ENCODE results near the gene LRMDA. TPM values are rescaled to one million over a fixed set of nuclear protein-coding genes. Genes with fewer than 3 reads are reported as not detected.

The LRMDA gene
- total RNA-seq, 1 experiment from 2014 or later, result not detected

- POLR2A ChIA-PET (ENCODE audit: low non-redundant PET), result no interaction called here
- CTCF ChIA-PET, result interaction anchor here (0.6 kb wide), 1 partner anchor 268 kb away, joined by 3 read pairs; no protein-coding TSS in a partner anchor
- DNase-seq (ENCODE audit: low spot score), result no peak
- TF ChIP-seq, protein P1, sequence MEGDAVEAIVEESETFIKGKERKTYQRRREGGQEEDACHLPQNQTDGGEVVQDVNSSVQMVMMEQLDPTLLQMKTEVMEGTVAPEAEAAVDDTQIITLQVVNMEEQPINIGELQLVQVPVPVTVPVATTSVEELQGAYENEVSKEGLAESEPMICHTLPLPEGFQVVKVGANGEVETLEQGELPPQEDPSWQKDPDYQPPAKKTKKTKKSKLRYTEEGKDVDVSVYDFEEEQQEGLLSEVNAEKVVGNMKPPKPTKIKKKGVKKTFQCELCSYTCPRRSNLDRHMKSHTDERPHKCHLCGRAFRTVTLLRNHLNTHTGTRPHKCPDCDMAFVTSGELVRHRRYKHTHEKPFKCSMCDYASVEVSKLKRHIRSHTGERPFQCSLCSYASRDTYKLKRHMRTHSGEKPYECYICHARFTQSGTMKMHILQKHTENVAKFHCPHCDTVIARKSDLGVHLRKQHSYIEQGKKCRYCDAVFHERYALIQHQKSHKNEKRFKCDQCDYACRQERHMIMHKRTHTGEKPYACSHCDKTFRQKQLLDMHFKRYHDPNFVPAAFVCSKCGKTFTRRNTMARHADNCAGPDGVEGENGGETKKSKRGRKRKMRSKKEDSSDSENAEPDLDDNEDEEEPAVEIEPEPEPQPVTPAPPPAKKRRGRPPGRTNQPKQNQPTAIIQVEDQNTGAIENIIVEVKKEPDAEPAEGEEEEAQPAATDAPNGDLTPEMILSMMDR (conservative IDR thresholded peaks at IDR 0.05; ENCODE audit: low read depth, low read length), result no peak
- TF ChIP-seq EZH2 (IDR thresholded peaks at IDR 0.05; ENCODE audit: borderline replicate concordance, low read depth, low read length, poor library complexity, severe bottlenecking), result no peak
- no peaks in the 10 kb centered on the region for H3K27me3 ChIP-seq (replicated peaks; ENCODE audit: insufficient read depth, low read depth, low read length, poor library complexity)
- H3K9me3 ChIP-seq (ENCODE audit: low read depth, low read length, poor library complexity, severe bottlenecking), result no peaks in the 10 kb centered on the region
- H3K4me1 ChIP-seq (ENCODE audit: insufficient read depth, low read length, poor library complexity, severe bottlenecking), result no peaks in the 10 kb centered on the region
- H3K36me3 ChIP-seq (ENCODE audit: insufficient read depth, low read length, poor library complexity, severe bottlenecking), result no peaks in the 10 kb centered on the region
- H3K4me3 ChIP-seq (ENCODE audit: low read depth, low read length, poor library complexity, severe bottlenecking), result no peak overlapping the region
- no peak overlapping the region for H3K27ac ChIP-seq (ENCODE audit: low read depth, low read length, poor library complexity, severe bottlenecking)
- intact Hi-C loops (cut with micrococcal nuclease; ENCODE audit: unreplicated experiment), result loop anchor here (2.0 to 10.0 kb wide), 3 partner anchors 266 to 902 kb away; partner anchors contain the start of gene ZNF503
- no TSS peak for BruUV-seq (replicated peaks)
Measured at GRCh38 chr10:76302481-76302880, 871.1 kb downstream of the LRMDA start.

- DNase-seq (ENCODE audit: low spot score), result no peak
- CTCF ChIA-PET, result interaction anchor here (0.6 to 1.3 kb wide), 5 partner anchors 163 to 907 kb away, joined by 3 to 7 read pairs (median 5); no protein-coding TSS in a partner anchor
- intact Hi-C loops (cut with micrococcal nuclease; ENCODE audit: unreplicated experiment), result loop anchor here (2.0 to 10.0 kb wide), 3 partner anchors 266 to 902 kb away; partner anchors contain the start of gene ZNF503
Measured at GRCh38 chr10:76302961-76303630, 871.7 kb downstream of the LRMDA start.

GRCh38 chr10:76303682-76304316 lies 872.4 kb downstream of the LRMDA start:
- CTCF ChIA-PET, result interaction anchor here (0.6 to 1.3 kb wide), 5 partner anchors 164 to 906 kb away, joined by 4 to 7 read pairs (median 5); no protein-coding TSS in a partner anchor
- H3K4me1 ChIP-seq (ENCODE audit: insufficient read depth, low read length, poor library complexity, severe bottlenecking), result peaks cover 3% of the 10 kb centered on the region
- no peak overlapping the region for H3K4me3 ChIP-seq (ENCODE audit: low read depth, low read length, poor library complexity, severe bottlenecking)
- H3K36me3 ChIP-seq (ENCODE audit: insufficient read depth, low read length, poor library complexity, severe bottlenecking), result no peaks in the 10 kb centered on the region
- no TSS peak for BruUV-seq (replicated peaks)
- TF ChIP-seq EZH2 (IDR thresholded peaks at IDR 0.05; ENCODE audit: borderline replicate concordance, low read depth, low read length, poor library complexity, severe bottlenecking), result no peak
- TF ChIP-seq, protein P1 (conservative IDR thresholded peaks at IDR 0.05; ENCODE audit: low read depth, low read length), result peak; percentile 65
- intact Hi-C loops (cut with micrococcal nuclease; ENCODE audit: unreplicated experiment), result loop anchor here (2.0 to 10.0 kb wide), 3 partner anchors 267 to 903 kb away; partner anchors contain the start of gene ZNF503
- POLR2A ChIA-PET (ENCODE audit: low non-redundant PET), result no interaction called here
- H3K27me3 ChIP-seq (replicated peaks; ENCODE audit: insufficient read depth, low read depth, low read length, poor library complexity), result no peaks in the 10 kb centered on the region
- peak; percentile 67 for DNase-seq (ENCODE audit: low spot score)
- no peak overlapping the region for H3K27ac ChIP-seq (ENCODE audit: low read depth, low read length, poor library complexity, severe bottlenecking)
- no peaks in the 10 kb centered on the region for H3K9me3 ChIP-seq (ENCODE audit: low read depth, low read length, poor library complexity, severe bottlenecking)

More at GRCh38 chr10:76302961-76303630, 871.7 kb downstream of the LRMDA start:
- no peak overlapping the region for H3K4me3 ChIP-seq (ENCODE audit: low read depth, low read length, poor library complexity, severe bottlenecking)
- H3K4me1 ChIP-seq (ENCODE audit: insufficient read depth, low read length, poor library complexity, severe bottlenecking), result no peaks in the 10 kb centered on the region
- no peak for TF ChIP-seq EZH2 (IDR thresholded peaks at IDR 0.05; ENCODE audit: borderline replicate concordance, low read depth, low read length, poor library complexity, severe bottlenecking)
- TF ChIP-seq, protein P1 (conservative IDR thresholded peaks at IDR 0.05; ENCODE audit: low read depth, low read length), result no peak
- H3K36me3 ChIP-seq (ENCODE audit: insufficient read depth, low read length, poor library complexity, severe bottlenecking), result no peaks in the 10 kb centered on the region
- H3K27ac ChIP-seq (ENCODE audit: low read depth, low read length, poor library complexity, severe bottlenecking), result no peak overlapping the region
- POLR2A ChIA-PET (ENCODE audit: low non-redundant PET), result no interaction called here
- H3K27me3 ChIP-seq (replicated peaks; ENCODE audit: insufficient read depth, low read depth, low read length, poor library complexity), result no peaks in the 10 kb centered on the region
- no TSS peak for BruUV-seq (replicated peaks)
- H3K9me3 ChIP-seq (ENCODE audit: low read depth, low read length, poor library complexity, severe bottlenecking), result no peaks in the 10 kb centered on the region
